Mammary microvascular endothelial cell (primary cell): ENCODE measurements around the gene ZC3H13. TPM values are rescaled to one million over a fixed set of nuclear protein-coding genes. Genes with fewer than 3 reads are reported as not detected.

Source experiments
- total RNA-seq: library from RNA; depleted of rRNA; stranded (reverse); fragments of >200 nt; gene quantifications from 2 replicates; pipeline ENCODE4 v1.2.3, GENCODE V29; 2015

Gene ZC3H13
- 7.2 and 14.7 TPM in 2 replicates for total RNA-seq

GRCh38 chr13:46052319-46053161 lies at the start of gene ZC3H13:
TSS of gene ZC3H13 (minus strand) at chr13:46052746. CDS start at chr13:46045507, 7,239 bp downstream.

Other genes starting within 250 kb of the ZC3H13 start
- not detected in 2 replicates for gene SIAH3, start 201.0 kb downstream of the ZC3H13 start, total RNA-seq
- not detected in 2 replicates for gene CPB2, start 52.3 kb upstream of the ZC3H13 start, total RNA-seq
- gene LCP1, start 129.4 kb upstream of the ZC3H13 start, total RNA-seq = 13.2 and 20.1 TPM in 2 replicates
- 0.44 TPM in 1 of 2 replicates, not detected in the other for gene LRRC63, start 159.2 kb upstream of the ZC3H13 start, total RNA-seq